Neural progenitor cell (in vitro differentiated cells): Measurements from ENCODE around the gene HTR7. TPM values are rescaled to one million over a fixed set of nuclear protein-coding genes. Genes with fewer than 3 reads are reported as not detected.

Source experiments
- DNase-seq: peaks from one replicate; pipeline ENCODE4 v3.0.0-alpha.2; 2016; ENCODE audit warnings: low spot score
- H2AFZ ChIP-seq: fragments of 200-600 bp; sonication (generic); replicated peaks from 2 replicates; pipeline ENCODE4 v1.6.1; 2016; ENCODE audit warnings: antibody characterized with exemption
- H3F3A ChIP-seq: fragments of 200-600 bp; sonication (generic); 2 replicates; pipeline ENCODE4 v1.6.1; 2016; ENCODE audit warnings: antibody characterized with exemption, low read depth
- H3K27ac ChIP-seq: fragments of 200-600 bp; sonication (generic); 2 replicates; pipeline ENCODE4 v1.5.1; 2016; ENCODE audit warnings: mild to moderate bottlenecking
- H3K27me3 ChIP-seq: fragments of 200-600 bp; sonication (generic); 2 replicates; pipeline ENCODE4 v1.6.1; 2016; ENCODE audit warnings: mild to moderate bottlenecking, moderate library complexity
- H3K36me3 ChIP-seq: fragments of 200-600 bp; sonication (generic); 2 replicates; pipeline ENCODE4 v1.5.1; 2016
- H3K4me1 ChIP-seq: fragments of 200-600 bp; sonication (generic); 2 replicates; pipeline ENCODE4 v1.6.1; 2016; ENCODE audit warnings: mixed run types
- H3K4me2 ChIP-seq: fragments of 200-600 bp; sonication (generic); 2 replicates; pipeline ENCODE4 v1.6.1; 2016
- H3K4me3 ChIP-seq: fragments of 200-600 bp; sonication (generic); 2 replicates; pipeline ENCODE4 v1.5.1; 2016
- H3K79me2 ChIP-seq: fragments of 200-600 bp; sonication (generic); 2 replicates; pipeline ENCODE4 v1.6.1; 2016; ENCODE audit warnings: low read depth
- H3K9ac ChIP-seq: fragments of 200-600 bp; sonication (generic); 2 replicates; pipeline ENCODE4 v1.6.1; 2016
- H3K9me3 ChIP-seq: fragments of 200-600 bp; sonication (generic); 2 replicates; pipeline ENCODE4 v1.5.1; 2016; ENCODE audit warnings: low read depth
- H4K20me1 ChIP-seq: fragments of 200-600 bp; sonication (generic); 2 replicates; pipeline ENCODE4 v1.6.1; 2016; ENCODE audit warnings: low read depth
- H3K27ac Mint-ChIP-seq: 3 replicates; pipeline ENCODE4 v1.8.0; 2021; ENCODE audit warnings: mixed read lengths
- H3K27me3 Mint-ChIP-seq: 2 replicates; pipeline ENCODE4 v1.8.0; 2022; ENCODE audit warnings: low read depth, mild to moderate bottlenecking, inconsistent platforms, moderate library complexity, mixed read lengths; ENCODE audit not compliant: insufficient read depth
- H3K36me3 Mint-ChIP-seq: 3 replicates; pipeline ENCODE4 v1.8.0; 2021; ENCODE audit warnings: mixed read lengths
- H3K4me1 Mint-ChIP-seq: 3 replicates; pipeline ENCODE4 v1.8.0; 2021; ENCODE audit warnings: mixed read lengths
- H3K4me3 Mint-ChIP-seq: 3 replicates; pipeline ENCODE4 v1.8.0; 2021; ENCODE audit warnings: mild to moderate bottlenecking, moderate library complexity, mixed read lengths
- H3K9me3 Mint-ChIP-seq: 3 replicates; pipeline ENCODE4 v1.8.0; 2020; ENCODE audit warnings: mixed read lengths
- CTCF ChIP-seq: fragments of 200-600 bp; sonication (generic); IDR thresholded peaks from 2 replicates; pipeline ENCODE4 v1.5.1; 2017; ENCODE audit warnings: antibody characterized with exemption, mild to moderate bottlenecking
- EZH2 ChIP-seq: fragments of 200-600 bp; sonication (generic); IDR thresholded peaks from 2 replicates; pipeline ENCODE4 v1.6.1; 2017; ENCODE audit warnings: antibody characterized with exemption, mild to moderate bottlenecking, moderate library complexity
- EZH2phosphoT487 ChIP-seq: fragments of 200-600 bp; sonication (generic); IDR thresholded peaks from 2 replicates; pipeline ENCODE4 v1.6.1; 2017; ENCODE audit warnings: antibody characterized with exemption
- total RNA-seq: library from RNA; depleted of rRNA; stranded (reverse); fragments of >200 nt; gene quantifications from 2 replicates; pipeline ENCODE4 v1.2.3, GENCODE V29; 2015; ENCODE audit warnings: low replicate concordance

The HTR7 gene
- total RNA-seq, 1 donor from 2014 or later = not detected

GRCh38 chr10:90790422-90790821 is 67.4 kb downstream of the HTR7 start:
- H4K20me1 ChIP-seq = no peaks in the 10 kb centered on the region
- H3F3A ChIP-seq = no peaks in the 10 kb centered on the region
- TF ChIP-seq EZH2phosphoT487 (no peak), CTCF (no peak), EZH2 (no peak)
- H3K27ac ChIP-seq = no peak overlapping the region
- H3K9me3 ChIP-seq = no peaks in the 10 kb centered on the region
- H2AFZ ChIP-seq = no peak overlapping the region
- Mint-ChIP-seq H3K27ac (no peak overlapping the region), H3K4me1 (no peaks in the 10 kb centered on the region), H3K9me3 (no peaks in the 10 kb centered on the region), H3K36me3 (no peaks in the 10 kb centered on the region), H3K27me3 (no peaks in the 10 kb centered on the region), H3K4me3 (no peak overlapping the region)
- no peaks in the 10 kb centered on the region for H3K4me1 ChIP-seq
- H3K36me3 ChIP-seq = no peaks in the 10 kb centered on the region
- no peak overlapping the region for H3K9ac ChIP-seq
- no peak overlapping the region for H3K4me3 ChIP-seq
- H3K4me2 ChIP-seq = no peak overlapping the region
- no peaks in the 10 kb centered on the region for H3K79me2 ChIP-seq
- H3K27me3 ChIP-seq = no peaks in the 10 kb centered on the region
- DNase-seq = no peak

GRCh38 chr10:90788968-90789367 is 68.9 kb downstream of the HTR7 start:
- Histone ChIP-seq H3K79me2 (no peaks in the 10 kb centered on the region), H3K4me1 (no peaks in the 10 kb centered on the region), H4K20me1 (no peaks in the 10 kb centered on the region), H2AFZ (no peak overlapping the region), H3K4me2 (no peak overlapping the region), H3K36me3 (no peaks in the 10 kb centered on the region), H3K4me3 (no peak overlapping the region), H3K27ac (no peak overlapping the region), H3K27me3 (no peaks in the 10 kb centered on the region), H3K9ac (no peak overlapping the region), H3K9me3 (no peaks in the 10 kb centered on the region), H3F3A (no peaks in the 10 kb centered on the region)
- no peaks in the 10 kb centered on the region for H3K4me1 Mint-ChIP-seq
- H3K27me3 Mint-ChIP-seq = peaks cover 2% of the 10 kb centered on the region
- TF ChIP-seq CTCF (no peak), EZH2 (no peak), EZH2phosphoT487 (no peak)
- no peaks in the 10 kb centered on the region for H3K9me3 Mint-ChIP-seq
- no peaks in the 10 kb centered on the region for H3K36me3 Mint-ChIP-seq
- no peak overlapping the region for H3K4me3 Mint-ChIP-seq
- DNase-seq = no peak
- H3K27ac Mint-ChIP-seq = no peak overlapping the region

GRCh38 chr10:90788199-90788491 is 69.7 kb downstream of the HTR7 start:
- Histone ChIP-seq H3K36me3 (no peaks in the 10 kb centered on the region), H3K27me3 (no peaks in the 10 kb centered on the region), H4K20me1 (no peaks in the 10 kb centered on the region), H3F3A (no peaks in the 10 kb centered on the region), H3K9ac (no peak overlapping the region), H2AFZ (no peak overlapping the region), H3K9me3 (no peaks in the 10 kb centered on the region), H3K79me2 (no peaks in the 10 kb centered on the region), H3K4me2 (no peak overlapping the region), H3K4me3 (no peak overlapping the region), H3K4me1 (no peaks in the 10 kb centered on the region), H3K27ac (no peak overlapping the region)
- DNase-seq = no peak
- H3K27ac Mint-ChIP-seq = no peak overlapping the region
- peaks cover 2% of the 10 kb centered on the region for H3K27me3 Mint-ChIP-seq
- H3K4me1 Mint-ChIP-seq = no peaks in the 10 kb centered on the region
- TF ChIP-seq EZH2 = no peak
- no peak for TF ChIP-seq EZH2phosphoT487
- TF ChIP-seq CTCF = no peak
- no peaks in the 10 kb centered on the region for H3K9me3 Mint-ChIP-seq
- no peak overlapping the region for H3K4me3 Mint-ChIP-seq
- no peaks in the 10 kb centered on the region for H3K36me3 Mint-ChIP-seq
